Sigmoid colon (tissue), 7 donors: Measurements from ENCODE around the gene SLC9B1. TPM values are rescaled to one million over a fixed set of nuclear protein-coding genes. Genes with fewer than 3 reads are reported as not detected.

Experiments
- DNase-seq: peaks from one replicate; pipeline ENCODE4 v3.0.0-alpha.2; 2019
- H3K27ac ChIP-seq, 4 donors: fragments of 200-600 bp; sonication (generic); one replicate each; pipeline ENCODE4 v1.5.1; 2016 to 2019; ENCODE audit warnings: mild to moderate bottlenecking in 1 of 4
- H3K27me3 ChIP-seq, 3 donors: fragments of 200-600 bp; sonication (generic); one replicate each; pipeline ENCODE4 v1.5.1; 2019; ENCODE audit warnings: mild to moderate bottlenecking in 1 of 3
- H3K36me3 ChIP-seq, 4 donors: fragments of 200-600 bp; sonication (generic); one replicate each; pipeline ENCODE4 v1.5.1; 2016 to 2019
- H3K4me1 ChIP-seq, 4 donors: fragments of 200-600 bp; sonication (generic); one replicate each; pipeline ENCODE4 v1.5.1; 2017 to 2019
- H3K4me3 ChIP-seq, 4 donors: fragments of 200-600 bp; sonication (generic); one replicate each; pipeline ENCODE4 v1.5.1; 2017 to 2019; ENCODE audit warnings: mild to moderate bottlenecking in 2 of 4, moderate library complexity in 1 of 4
- H3K9me3 ChIP-seq, 4 donors: fragments of 200-600 bp in 3 of 4; sonication (generic) in 3 of 4; one replicate each; pipeline versions ENCODE4 v1.5.1 to v1.6.1; 2013 to 2019
- EP300 ChIP-seq, 4 donors: sonication (generic); formaldehyde crosslinking; IDR thresholded peaks; one replicate each; pipeline ENCODE4 v1.6.1; 2017; ENCODE audit warnings: antibody characterized with exemption in 4 of 4
- POLR2A ChIP-seq, 2 donors: fragments of 450-650 bp; IDR thresholded peaks; one replicate each; pipeline ENCODE4 v1.6.1; 2016; ENCODE audit warnings: antibody characterized with exemption in 2 of 2, mild to moderate bottlenecking in 2 of 2, moderate library complexity in 2 of 2
- POLR2AphosphoS5 ChIP-seq, 4 donors: sonication (generic); formaldehyde crosslinking; IDR thresholded peaks; one replicate each; pipeline ENCODE4 v1.6.1; 2017; ENCODE audit warnings: antibody characterized with exemption in 4 of 4
- WGBS, 2 donors: extraction: QIAGEN DNeasy Blood & Tissue Kit; methylation state at CpG; one replicate each; pipeline ENCODE4 v1.1.7; 2013; 5-methylcytosine and 5-hydroxymethylcytosine counted together
- intact Hi-C: fragments of 100-400 bp; cut with DNase I; formaldehyde crosslinking; loops from one replicate; pipeline ENCODE4 v1.15.1; 2023
- polyA plus RNA-seq, 3 donors: library from polyadenylated mRNA; stranded (reverse); fragments of 200-250 nt; gene quantifications; one replicate each; pipeline ENCODE4 v1.2.3, GENCODE V29; 2013
- total RNA-seq, 4 donors: library from RNA; depleted of rRNA; stranded (reverse); fragments of >200 nt; gene quantifications; one replicate each; pipeline ENCODE4 v1.1.0, GENCODE V29; 2016
- TF ChIP-seq, protein P1 (sequence below), 4 experiments: fragments of 450-650 bp in 3 of 4; fragments of 200-600 bp in 1 of 4; IDR thresholded peaks; one replicate each; pipeline ENCODE4 v1.5.1; 2016 to 2019; ENCODE audit warnings: antibody characterized with exemption in 4 of 4, mild to moderate bottlenecking in 3 of 4, moderate library complexity in 2 of 4
- donor health status: healthy with polysubstance abuse.
- donor health status: Bipolar disorder and iron deficiency.
- donor health status: healthy.

The SLC9B1 gene
- total and polyA plus RNA-seq, 7 donors, result 0.50 to 3.9 (median 1.0) TPM; not detected in 3

- WGBS, 2 donors, result 92 to 94% methylated on average over 1 of the region's 1 CpG
- TF ChIP-seq POLR2AphosphoS5 (IDR thresholded peaks at IDR 0.05) (no peak), POLR2A (IDR thresholded peaks at IDR 0.05) (no peak), EP300 (IDR thresholded peaks at IDR 0.05) (no peak)
- Histone ChIP-seq H3K27ac (no peak overlapping the region), H3K4me1 (no peaks in the 10 kb centered on the region), H3K9me3 (no peaks in the 10 kb centered on the region), H3K27me3 (no peaks in the 10 kb centered on the region), H3K36me3 (peaks cover 0 to 17% (median 0%) of the 10 kb centered on the region in 4 donors), H3K4me3 (no peak overlapping the region)
- DNase-seq, result no peak
- intact Hi-C loops, result no loop called here
Observed at GRCh38 chr4:103026868-103027267, 7.4 kb upstream of the SLC9B1 start.

GRCh38 chr4:103024996-103025395, 5.5 kb upstream of the SLC9B1 start:
- no peak for TF ChIP-seq POLR2A (IDR thresholded peaks at IDR 0.05)
- TF ChIP-seq, protein P1, sequence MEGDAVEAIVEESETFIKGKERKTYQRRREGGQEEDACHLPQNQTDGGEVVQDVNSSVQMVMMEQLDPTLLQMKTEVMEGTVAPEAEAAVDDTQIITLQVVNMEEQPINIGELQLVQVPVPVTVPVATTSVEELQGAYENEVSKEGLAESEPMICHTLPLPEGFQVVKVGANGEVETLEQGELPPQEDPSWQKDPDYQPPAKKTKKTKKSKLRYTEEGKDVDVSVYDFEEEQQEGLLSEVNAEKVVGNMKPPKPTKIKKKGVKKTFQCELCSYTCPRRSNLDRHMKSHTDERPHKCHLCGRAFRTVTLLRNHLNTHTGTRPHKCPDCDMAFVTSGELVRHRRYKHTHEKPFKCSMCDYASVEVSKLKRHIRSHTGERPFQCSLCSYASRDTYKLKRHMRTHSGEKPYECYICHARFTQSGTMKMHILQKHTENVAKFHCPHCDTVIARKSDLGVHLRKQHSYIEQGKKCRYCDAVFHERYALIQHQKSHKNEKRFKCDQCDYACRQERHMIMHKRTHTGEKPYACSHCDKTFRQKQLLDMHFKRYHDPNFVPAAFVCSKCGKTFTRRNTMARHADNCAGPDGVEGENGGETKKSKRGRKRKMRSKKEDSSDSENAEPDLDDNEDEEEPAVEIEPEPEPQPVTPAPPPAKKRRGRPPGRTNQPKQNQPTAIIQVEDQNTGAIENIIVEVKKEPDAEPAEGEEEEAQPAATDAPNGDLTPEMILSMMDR (IDR thresholded peaks at IDR 0.05), result no peak
- intact Hi-C loops, result loop anchor here (5.0 kb wide), 1 partner anchor 52 kb away; the partner anchor contains the start of gene SLC9B2
- H3K27ac ChIP-seq, result no peak overlapping the region
- H3K27me3 ChIP-seq, result no peaks in the 10 kb centered on the region
- no peaks in the 10 kb centered on the region for H3K9me3 ChIP-seq
- H3K36me3 ChIP-seq, result peaks cover 0 to under 1% (median 0%) of the 10 kb centered on the region in 4 donors
- no peak for DNase-seq
- H3K4me1 ChIP-seq, result peaks cover 0 to 4% (median 0%) of the 10 kb centered on the region in 4 donors
- 95% methylated on average over 3 of the region's 3 CpGs for WGBS, 2 donors
- H3K4me3 ChIP-seq, result no peak overlapping the region

- no peaks in the 10 kb centered on the region for H3K36me3 ChIP-seq
- intact Hi-C loops, result loop anchor here (5.0 kb wide), 1 partner anchor 56 kb away; the partner anchor contains the start of gene SLC9B2
- DNase-seq, result no peak
- no peak overlapping the region for H3K4me3 ChIP-seq
- TF ChIP-seq, protein P1 (IDR thresholded peaks at IDR 0.05), result no peak
- TF ChIP-seq POLR2AphosphoS5 (IDR thresholded peaks at IDR 0.05) (no peak), EP300 (IDR thresholded peaks at IDR 0.05) (no peak), POLR2A (IDR thresholded peaks at IDR 0.05) (no peak)
- no peaks in the 10 kb centered on the region for H3K27me3 ChIP-seq
- WGBS, 2 donors, result 98 to 99% methylated on average over 2 of the region's 2 CpGs
- H3K9me3 ChIP-seq, result no peaks in the 10 kb centered on the region
- H3K27ac ChIP-seq, result peak overlapping the region in 2 of 4 donors; percentile 10 to 89
- H3K4me1 ChIP-seq, result peaks cover 0 to 13% (median 9%) of the 10 kb centered on the region in 4 donors
Observed at GRCh38 chr4:103021120-103021519, 1.6 kb upstream of the SLC9B1 start.

DNA sequence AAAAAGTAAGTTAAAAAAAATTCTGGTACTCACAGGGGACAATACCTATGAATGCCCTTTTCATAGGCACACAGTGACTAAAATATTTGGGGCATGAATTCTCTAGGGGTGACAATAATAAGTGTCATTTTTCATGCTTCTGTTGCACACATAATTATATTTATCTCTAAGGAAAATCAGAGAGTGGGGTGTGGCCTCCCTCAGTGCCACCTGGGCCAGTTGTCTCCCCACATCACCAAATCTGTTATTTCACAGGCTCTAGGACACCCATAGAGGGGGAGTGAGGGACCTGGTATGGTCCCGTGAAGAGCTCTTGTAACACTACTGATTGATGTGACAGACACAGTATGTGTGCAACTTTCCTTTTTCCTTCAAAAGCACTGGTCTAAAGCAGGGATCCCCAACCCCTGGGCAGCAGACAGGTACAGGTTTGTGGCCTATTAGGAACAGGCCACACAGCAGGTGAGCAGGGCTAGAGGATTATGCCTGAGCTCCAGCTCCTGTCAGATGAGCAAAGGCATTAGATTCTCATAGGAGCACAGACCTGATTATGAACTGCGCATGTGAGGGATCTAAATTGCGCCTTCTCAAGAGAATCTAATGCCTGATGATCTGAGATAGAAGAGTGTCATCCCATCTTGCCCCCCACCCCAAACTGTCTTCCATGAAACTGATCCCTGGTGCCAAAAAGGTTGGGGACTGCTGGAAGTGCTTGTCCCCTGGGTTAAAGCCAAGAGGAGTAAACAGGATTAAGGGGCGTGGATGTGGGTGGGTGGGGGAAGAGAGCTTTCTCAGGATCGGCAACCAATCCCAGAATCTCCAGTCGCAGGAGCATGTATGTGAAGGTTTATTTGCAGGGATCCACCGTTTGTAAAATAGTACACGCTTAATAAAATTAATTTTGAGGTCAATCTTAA, 856 bp downstream of the SLC9B1 start:
- intact Hi-C loops, result loop anchor here (2.0 to 5.0 kb wide), 5 partner anchors 79 to 586 kb away; partner anchors contain the start of genes BDH2, CISD2, NFKB1 and UBE2D3
- TF ChIP-seq POLR2AphosphoS5 (IDR thresholded peaks at IDR 0.05) (no peak), EP300 (IDR thresholded peaks at IDR 0.05) (no peak), POLR2A (IDR thresholded peaks at IDR 0.05) (no peak)
- TF ChIP-seq, protein P1 (IDR thresholded peaks at IDR 0.05), result no peak
- Histone ChIP-seq H3K4me3 (peak overlapping the region; percentile 30 to 52 (median 48)), H3K9me3 (no peaks in the 10 kb centered on the region), H3K27me3 (no peaks in the 10 kb centered on the region), H3K4me1 (peaks cover 0 to 13% (median 9%) of the 10 kb centered on the region in 4 donors), H3K27ac (peak overlapping the region; percentile 84 to 89 (median 89)), H3K36me3 (no peaks in the 10 kb centered on the region)
- 38 to 51% methylated on average over 8 of the region's 8 CpGs for WGBS, 2 donors
- DNase-seq, result peak; percentile 74

DNA sequence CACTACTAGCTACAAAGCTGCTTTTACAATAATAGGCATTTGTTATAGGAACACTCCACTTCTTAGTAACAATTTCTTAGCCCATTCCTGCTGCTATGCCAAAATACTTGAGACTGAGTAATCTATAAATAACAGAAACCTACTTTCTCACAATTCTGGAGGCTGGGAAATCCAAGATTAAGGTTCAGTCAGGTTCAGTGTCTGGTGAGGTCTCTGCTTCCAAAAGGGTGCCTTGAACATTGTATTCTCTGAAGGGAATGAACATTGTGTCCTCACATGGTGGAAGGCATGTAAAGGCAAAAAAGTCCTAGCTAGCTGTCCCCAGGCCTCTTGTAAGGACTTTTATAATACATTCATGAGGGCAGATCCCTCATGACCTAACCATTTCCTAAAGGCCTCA, 7.0 kb downstream of the SLC9B1 start:
- intact Hi-C loops, result no loop called here

More for the DNA sequence above, 7.0 kb downstream of the SLC9B1 start:
- no peaks in the 10 kb centered on the region for H3K36me3 ChIP-seq
- no peak for DNase-seq
- TF ChIP-seq, protein P1 (IDR thresholded peaks at IDR 0.05), result no peak
- TF ChIP-seq EP300 (IDR thresholded peaks at IDR 0.05), result peak in 3 of 4 donors; percentile 48 to 93 (median 53)
- peak; percentile 13 to 51 (median 40) for TF ChIP-seq POLR2AphosphoS5 (IDR thresholded peaks at IDR 0.05)
- TF ChIP-seq POLR2A (IDR thresholded peaks at IDR 0.05), result no peak
- H3K4me3 ChIP-seq, result no peak overlapping the region
- H3K4me1 ChIP-seq, result peaks cover 0 to 24% (median 19%) of the 10 kb centered on the region in 4 donors
- peak overlapping the region; percentile 56 to 76 (median 72) for H3K27ac ChIP-seq
- no peaks in the 10 kb centered on the region for H3K27me3 ChIP-seq
- H3K9me3 ChIP-seq, result no peaks in the 10 kb centered on the region
